Ishikawa (cell line): ENCODE measurements around the gene GNA14.

Experiments used
- CREB1 ChIP-seq: IDR thresholded peaks from 2 replicates; pipeline ENCODE4 v1.6.1; 2012; ENCODE audit warnings: low read depth
- RAD21 ChIP-seq: IDR thresholded peaks from 2 replicates; pipeline ENCODE4 v1.6.1; 2012; ENCODE audit warnings: low read depth
- TF ChIP-seq, protein P1 (sequence below): IDR thresholded peaks from 2 replicates; pipeline ENCODE4 v1.6.1; 2012; ENCODE audit warnings: low read depth, mild to moderate bottlenecking

DNA sequence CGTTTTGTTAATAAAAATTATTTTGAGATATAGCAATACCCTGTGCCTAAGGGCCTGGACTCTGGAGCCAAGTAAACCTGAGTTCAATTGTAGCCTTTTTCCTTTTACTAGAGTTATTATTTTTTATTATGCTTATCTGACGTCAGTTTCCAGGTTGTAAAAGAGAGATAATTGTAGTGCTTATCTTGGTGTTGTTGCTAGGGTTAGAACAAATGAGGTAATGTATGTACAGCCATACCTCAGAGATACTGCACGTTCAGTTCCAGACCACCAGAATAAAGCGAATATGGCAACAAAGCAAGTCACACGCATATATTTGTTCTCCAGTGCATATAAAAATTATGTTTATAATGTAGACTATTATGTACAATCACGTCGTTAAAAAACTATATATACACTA is 255.8 kb downstream of the GNA14 start:
- TF ChIP-seq, protein P1, sequence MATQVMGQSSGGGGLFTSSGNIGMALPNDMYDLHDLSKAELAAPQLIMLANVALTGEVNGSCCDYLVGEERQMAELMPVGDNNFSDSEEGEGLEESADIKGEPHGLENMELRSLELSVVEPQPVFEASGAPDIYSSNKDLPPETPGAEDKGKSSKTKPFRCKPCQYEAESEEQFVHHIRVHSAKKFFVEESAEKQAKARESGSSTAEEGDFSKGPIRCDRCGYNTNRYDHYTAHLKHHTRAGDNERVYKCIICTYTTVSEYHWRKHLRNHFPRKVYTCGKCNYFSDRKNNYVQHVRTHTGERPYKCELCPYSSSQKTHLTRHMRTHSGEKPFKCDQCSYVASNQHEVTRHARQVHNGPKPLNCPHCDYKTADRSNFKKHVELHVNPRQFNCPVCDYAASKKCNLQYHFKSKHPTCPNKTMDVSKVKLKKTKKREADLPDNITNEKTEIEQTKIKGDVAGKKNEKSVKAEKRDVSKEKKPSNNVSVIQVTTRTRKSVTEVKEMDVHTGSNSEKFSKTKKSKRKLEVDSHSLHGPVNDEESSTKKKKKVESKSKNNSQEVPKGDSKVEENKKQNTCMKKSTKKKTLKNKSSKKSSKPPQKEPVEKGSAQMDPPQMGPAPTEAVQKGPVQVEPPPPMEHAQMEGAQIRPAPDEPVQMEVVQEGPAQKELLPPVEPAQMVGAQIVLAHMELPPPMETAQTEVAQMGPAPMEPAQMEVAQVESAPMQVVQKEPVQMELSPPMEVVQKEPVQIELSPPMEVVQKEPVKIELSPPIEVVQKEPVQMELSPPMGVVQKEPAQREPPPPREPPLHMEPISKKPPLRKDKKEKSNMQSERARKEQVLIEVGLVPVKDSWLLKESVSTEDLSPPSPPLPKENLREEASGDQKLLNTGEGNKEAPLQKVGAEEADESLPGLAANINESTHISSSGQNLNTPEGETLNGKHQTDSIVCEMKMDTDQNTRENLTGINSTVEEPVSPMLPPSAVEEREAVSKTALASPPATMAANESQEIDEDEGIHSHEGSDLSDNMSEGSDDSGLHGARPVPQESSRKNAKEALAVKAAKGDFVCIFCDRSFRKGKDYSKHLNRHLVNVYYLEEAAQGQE: no peak
- TF ChIP-seq RAD21 (no peak), CREB1 (no peak)
